HG03521 (cell line): ENCODE results near the gene KLF3.
A peak's percentile ranks its signal among the peaks of the same experiment; 100 is the strongest.

Source experiments
- ATAC-seq: cut with Tn5 transposase; IDR thresholded peaks from one replicate; pipeline ENCODE4 v1.9.1; 2021; ENCODE audit warnings: mild to moderate bottlenecking, moderate library complexity; ENCODE audit not compliant: unreplicated experiment

Gene KLF3

DNA sequence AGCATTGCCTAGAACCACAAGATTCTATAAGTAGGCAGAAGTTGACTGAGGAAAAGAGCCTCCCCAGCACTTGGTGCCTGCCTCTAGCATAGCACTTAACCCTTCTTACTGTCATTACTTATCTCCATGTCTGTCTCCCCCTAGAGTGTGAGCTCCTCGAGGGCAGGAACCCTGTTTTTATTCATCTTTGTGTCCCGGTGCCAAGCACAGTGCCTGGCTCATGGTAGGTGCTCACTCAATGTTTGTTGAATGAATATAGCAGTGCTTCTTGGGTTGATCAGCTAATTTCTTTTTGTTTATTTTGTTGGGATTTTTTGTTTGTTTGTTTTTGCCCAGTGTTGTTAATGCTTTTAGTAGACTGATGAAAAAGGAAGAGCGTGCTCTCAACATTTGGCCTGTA lies 30.3 kb downstream of the KLF3 start:
- ATAC-seq: no peak

DNA sequence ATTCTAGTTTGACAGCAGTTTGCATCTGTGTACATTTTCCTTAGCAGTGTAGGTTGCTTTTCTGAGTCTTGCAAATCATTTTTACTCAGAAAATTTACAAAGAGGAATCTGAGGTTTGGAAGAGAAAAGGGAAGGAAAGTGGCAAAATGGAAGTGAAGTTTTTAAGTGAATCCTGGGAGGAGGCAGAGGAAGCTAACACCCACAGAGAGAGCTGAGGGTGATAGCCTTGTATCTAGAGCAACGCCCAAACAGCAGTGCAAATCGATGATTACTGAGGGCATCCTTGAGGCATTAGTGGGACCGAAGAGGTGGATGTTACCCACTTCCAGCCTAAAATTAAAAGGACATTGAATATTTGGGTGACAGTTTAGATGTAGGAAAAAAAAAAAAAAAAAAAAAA lies 31.8 kb downstream of the KLF3 start:
- ATAC-seq: no peak

DNA sequence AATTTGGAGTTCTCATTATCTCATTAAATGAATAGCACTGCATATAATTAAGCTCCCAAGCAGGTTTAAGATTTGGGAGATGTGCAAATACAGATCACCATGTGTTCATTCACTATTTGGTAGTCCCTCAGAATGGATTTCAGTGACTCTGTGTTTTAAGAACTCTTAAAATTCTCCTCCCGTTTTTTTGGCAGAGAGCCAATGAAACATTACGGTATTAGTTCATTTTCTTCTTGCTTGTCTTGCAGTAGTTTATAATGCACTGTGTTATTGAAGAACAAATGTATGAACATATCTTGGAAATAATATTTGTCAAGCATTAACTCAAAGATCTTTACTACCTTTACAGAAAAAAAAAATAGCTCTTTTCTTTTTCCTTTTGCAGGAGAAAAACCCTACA lies 32.7 kb downstream of the KLF3 start:
- ATAC-seq: no peak

DNA sequence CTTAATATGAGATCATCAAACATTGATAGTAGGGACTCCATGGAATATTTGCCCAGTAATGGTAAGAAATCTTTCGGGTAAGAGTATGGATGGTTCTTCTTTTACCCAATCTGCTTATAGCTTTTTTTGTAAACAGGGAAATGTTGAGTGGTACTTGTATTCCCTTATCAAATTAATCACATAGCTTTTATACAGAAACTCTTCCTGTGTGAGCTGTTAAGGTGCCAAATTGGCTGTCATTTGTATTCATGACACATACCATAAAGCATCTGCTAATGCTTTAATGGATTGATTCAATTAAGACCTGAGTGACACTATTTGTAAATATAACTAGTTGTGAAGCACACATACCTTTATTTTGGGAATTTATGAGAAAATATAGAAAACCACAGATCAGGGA lies 34.2 kb downstream of the KLF3 start:
- ATAC-seq: no peak

DNA sequence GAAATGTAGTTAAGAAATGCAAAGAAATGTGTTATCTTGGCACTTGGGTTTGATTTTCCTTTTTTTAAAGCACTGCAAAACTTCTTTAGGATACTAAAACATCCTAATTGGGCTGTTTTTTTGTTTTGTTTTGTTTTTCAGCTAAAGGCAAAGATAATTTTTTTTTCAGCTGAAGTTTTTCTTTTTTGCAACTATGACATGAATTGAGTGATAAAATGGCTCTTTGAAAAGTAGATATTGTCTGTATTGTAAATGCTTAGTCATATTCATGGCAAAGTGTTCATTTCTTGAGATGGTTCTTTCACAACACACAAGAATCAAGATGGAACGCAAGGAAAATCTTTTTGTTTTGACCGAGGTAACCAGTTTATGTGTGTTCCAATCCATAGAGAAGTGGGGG lies 35.1 kb downstream of the KLF3 start:
- ATAC-seq: no peak

DNA sequence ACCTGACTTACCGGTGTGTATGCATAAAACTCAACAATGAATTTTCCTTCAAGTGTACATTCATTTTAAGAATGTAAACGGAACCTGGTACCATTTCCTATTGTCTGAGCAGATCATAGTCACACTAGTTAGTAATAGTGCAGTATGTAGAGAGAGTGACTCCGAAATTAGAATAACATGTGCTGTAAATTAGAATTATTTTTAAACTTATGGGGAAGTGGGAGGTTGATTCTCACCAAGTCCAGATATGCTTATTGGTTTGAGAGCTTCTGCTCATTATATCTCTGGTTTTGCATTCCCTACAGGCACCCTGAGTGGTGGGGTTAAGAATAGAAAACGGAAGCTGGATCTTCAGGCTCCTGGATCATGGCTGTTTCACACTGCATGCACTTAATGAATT lies 39.6 kb downstream of the KLF3 start:
- ATAC-seq: no peak

DNA sequence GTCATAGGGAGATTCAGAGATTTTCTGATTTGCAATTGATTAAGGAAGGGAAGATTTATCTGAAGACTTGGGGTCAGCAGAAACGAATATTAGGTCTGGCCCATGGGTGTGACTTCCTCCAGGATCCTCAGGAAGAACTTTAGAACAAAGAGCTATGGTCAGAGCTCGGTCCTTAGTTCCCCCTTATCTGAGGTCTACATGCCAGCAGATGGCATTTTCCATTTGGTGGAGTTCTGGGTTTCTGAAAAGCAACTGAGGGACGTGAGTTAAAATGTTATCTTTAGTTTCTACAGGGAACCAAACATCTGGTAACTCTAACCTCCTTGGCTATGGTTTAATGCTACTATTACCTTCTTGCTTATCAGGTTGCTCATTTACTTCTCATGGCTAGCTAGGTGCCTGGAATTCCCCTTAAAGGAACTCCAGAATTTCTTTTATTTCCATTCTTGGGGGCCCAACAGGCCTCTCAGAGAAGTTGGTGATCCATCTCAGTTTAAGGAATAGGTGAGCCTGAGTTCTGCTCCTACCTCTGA lies 40.7 kb downstream of the KLF3 start:
- no peak for ATAC-seq

DNA sequence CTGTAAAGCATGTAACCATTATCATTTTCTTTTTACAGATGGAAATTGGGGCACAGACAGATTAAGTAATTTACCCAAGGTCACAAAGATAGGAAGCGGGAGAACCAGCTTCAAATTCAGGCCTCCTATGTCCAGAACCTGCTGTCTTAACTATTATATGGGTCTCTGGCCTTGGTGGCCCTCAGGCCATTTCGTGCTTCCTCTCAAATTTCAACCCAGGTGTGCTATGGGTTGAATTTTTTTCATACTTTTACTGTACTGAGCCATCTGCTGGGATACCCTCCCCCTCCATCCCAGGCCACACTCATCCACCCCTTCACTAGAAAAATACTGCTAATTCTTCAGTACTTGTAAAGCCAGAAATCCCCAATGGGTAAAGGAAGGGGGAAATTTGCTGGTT lies 42.3 kb downstream of the KLF3 start:
- ATAC-seq: no peak

DNA sequence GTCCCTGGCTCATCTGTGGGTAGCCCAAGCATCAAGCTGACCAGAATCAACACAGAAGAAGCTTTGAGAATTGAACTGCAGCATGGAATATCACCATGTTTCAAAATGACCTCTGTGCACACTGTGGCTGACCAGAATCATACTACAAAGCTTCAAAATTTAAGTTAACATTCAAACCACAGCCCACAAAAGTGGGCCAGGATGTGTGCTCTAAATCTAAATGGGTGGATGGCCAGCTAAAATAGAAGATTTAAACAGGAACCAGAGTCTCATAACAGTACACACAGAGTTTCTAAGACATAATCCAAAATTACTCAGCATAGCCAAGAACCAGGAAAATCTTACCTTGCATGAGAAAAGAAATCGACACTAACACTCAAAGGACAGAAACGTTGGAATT lies 46.1 kb downstream of the KLF3 start:
- ATAC-seq: no peak

DNA sequence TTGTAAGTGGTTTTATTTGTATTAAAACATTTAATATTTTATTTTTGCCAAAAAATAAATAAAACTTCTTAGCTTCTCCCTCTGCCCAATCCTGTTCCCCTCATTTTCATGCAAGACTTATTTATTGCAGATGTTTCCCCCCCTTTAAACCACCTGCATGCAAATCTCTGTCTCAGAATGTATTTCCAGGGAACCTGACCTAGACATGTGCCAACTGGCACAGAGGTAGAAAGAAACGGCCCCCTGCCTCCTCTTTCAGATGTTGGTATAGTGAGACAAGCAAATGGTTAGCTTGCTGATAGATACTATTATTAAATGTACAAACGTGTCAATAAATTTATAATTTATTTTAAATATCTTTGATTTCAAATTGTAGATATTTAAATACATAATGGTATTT lies 47.1 kb downstream of the KLF3 start:
- no peak for ATAC-seq

DNA sequence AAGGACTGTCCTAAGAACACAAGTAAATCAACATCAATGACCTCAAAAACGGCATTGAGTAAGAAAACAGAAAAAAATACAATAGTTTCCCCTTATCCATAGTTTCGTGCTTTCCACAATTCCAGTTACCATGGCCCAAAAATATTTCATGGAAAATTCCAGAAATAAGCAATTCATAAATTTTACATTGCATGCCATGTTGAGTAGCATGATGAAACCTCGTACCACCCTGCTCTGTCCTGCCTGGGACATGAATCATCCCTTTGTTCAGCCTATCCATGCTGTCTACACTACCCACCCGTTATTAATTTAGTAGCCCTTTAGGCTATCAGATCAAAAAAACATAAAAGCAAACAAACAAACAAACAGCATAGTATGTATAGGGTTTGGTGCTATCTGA lies 51.1 kb downstream of the KLF3 start:
- no peak for ATAC-seq

DNA sequence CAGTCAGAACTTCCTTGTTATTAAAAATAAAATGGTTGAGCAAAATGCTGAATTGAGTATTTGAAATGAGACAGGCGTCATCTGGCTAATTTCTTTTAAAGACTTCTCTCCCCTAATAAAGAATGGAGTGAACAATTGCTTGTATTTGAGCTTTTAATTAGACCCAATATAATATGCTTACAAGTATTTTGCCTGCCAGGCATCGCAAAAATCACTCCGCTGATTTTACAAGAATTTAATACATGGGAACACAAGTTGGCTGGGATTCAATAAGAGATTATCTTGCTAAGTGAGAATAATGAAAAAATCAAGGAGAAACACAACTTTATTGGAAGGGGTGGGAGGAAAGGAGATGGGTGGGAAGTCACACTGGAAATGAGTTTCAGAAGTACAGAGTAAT lies 52.3 kb downstream of the KLF3 start:
- no peak for ATAC-seq

DNA sequence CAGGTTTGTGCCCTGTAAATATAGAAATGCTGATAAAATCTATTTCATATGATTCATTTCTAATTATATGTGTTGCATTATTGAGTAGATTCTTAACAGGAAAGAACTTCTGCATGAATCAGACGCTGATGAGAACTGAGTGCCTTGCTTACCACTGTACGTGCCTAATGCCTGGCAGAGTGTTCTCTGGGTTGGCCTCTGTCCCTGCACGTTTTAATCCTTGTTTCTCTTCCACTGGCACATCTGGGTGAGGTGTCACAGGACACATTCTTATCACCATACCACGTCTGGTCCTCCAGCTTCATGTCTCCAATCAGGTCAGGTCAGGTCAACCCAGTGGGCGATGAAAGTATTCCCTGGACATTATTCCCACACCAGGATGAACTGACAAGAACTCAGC lies 53.6 kb downstream of the KLF3 start:
- no peak for ATAC-seq

DNA sequence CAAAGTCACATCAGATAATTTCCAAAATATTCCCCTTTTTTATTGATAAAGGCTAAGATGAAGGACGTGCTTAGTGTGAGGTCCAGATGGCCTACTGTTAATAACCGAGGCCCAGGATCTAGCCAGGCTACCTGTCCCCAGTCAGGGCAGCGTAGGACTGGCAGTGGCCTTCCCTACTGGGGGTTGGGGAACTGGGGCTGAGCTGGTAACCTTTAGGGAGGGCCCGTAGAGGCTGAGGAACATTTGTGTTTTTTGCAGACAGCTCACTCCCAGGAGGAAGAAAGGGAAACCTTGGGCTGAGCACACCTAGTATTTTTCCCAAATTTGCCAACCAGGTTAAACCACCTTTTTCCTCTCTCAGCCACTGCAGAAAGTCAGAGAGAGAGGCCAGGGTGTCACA lies 59.1 kb downstream of the KLF3 start:
- ATAC-seq: no peak

DNA sequence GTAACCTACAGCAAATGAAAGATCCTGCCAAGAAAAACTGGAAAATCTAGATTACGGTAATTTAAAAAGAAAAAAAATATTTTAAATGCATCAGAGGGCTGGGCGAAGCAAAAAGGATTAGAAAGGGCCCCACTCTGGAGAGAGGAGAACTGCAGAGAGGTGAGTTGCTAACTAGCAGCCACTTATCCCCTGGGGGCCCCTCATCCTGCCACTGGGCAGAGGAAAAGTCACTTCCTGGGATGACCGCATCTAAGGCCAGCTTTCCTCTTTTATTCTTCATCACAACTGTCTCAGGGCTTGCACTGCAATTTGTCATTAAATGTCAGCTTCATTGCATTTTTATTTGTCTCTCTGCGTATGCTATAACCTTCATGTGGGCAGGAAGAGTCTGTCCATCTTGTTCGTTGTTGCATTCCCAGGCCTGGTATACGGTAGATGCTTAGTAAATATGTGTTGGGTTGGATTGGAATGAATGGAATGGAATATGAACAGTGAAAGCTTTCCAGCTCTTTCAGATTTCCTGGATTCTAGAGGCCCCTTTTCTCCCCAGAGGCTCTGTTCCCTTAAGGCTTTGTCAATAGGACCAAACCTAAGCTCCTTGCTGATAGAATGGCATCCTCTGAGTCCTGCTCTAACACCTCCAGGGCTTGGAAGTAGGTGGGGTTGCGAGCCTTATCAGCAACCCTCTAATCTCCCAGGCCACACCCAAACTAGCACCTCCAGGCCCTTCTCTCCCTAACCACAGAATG lies 59.9 kb downstream of the KLF3 start:
- no peak for ATAC-seq

DNA sequence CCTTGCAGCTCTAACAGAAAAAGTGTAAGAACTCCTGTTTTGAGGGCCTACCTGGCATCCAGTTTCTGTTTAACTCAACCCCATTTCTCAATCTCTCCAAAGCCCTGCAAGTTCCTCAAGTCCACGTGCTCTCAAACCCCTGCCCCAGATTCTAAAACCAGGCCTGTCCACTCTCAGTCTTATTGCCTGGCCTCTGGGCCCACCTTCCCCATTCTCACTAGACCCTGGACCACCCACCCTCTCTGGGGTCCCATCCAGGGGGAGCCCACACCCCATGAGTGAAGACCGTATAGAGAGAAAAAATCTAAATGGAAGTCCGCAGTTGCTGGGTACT lies 60.4 kb downstream of the KLF3 start:
- ATAC-seq: no peak

DNA sequence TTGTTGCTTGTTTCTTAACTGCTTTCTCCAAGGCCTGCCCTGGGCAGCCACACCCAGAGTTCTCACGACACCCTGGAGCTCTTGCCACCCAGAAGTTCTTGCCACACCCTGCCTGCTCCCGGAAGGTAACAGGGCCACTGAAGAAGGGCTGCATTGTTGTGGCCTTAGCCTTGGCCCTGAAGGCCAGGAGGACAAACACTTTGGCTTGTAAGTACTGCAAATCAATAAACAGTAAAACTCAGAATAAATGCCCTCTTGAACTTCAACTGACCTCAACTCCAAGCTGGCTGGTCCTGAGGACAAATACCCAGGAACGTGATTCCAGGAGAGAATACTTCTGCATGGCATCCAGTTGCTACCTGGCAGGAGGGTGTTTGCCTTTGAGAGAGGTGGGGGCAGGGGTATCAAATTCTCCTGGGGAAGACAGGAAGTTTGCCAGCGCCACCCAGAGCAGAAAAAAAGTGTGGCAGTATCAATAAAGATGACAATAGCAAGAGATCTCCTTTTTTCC lies 64.7 kb downstream of the KLF3 start:
- ATAC-seq: no peak

DNA sequence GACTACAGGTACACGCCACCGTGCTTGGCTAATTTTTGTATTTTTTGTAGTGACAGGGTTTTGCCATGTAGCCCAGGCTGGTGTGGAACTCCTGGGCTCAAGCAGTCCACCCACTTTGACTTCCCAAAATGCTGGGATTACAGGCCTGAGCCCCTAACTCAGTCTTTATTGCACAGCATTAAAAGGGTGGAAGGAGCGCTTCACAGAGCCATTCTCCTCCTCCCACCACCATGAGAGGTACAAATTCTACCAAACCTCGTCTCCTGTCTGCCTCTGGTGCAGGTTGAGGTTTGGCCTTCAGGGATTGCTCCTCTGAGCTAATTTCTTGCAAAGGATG lies 66.5 kb downstream of the KLF3 start:
- no peak for ATAC-seq

DNA sequence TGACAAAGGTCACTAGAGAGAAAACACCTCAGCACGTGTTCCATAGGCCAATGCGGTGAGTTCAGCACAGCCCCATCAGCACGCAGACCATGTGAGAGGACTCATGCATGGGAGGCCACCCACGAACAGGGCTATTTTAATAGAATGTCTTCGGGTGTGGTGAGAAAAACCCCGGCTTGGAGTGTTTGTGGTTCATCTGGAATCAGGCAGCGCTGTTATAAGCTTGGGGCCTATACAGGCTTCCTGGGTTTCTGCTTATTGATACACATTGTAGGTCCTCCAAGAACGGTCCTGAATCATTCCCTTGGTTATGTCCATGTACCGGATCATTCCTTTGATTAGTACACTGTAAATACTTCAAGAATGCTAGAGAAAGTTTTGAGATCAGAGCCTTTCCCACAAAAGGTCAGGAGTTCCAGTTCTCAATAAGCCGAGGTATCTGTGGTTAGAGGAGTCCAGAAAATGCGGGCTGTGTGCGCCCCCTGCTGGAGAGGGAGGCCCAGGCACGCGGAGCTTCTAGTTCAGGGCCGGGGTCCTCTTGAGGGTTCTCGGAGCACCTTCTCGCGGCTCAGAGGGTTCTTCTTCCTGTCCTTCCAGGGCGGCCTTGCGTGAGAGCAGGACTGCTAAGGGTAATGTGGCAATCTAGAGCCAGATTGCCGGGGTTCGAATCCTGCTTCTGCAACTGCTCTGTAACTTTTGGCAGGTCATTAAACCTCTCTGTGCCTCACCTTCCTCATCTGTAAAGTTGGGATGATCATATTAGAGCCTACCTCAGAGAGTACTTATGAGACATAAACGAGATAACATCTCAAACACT lies 67.0 kb downstream of the KLF3 start:
- ATAC-seq: peak; percentile 78

DNA sequence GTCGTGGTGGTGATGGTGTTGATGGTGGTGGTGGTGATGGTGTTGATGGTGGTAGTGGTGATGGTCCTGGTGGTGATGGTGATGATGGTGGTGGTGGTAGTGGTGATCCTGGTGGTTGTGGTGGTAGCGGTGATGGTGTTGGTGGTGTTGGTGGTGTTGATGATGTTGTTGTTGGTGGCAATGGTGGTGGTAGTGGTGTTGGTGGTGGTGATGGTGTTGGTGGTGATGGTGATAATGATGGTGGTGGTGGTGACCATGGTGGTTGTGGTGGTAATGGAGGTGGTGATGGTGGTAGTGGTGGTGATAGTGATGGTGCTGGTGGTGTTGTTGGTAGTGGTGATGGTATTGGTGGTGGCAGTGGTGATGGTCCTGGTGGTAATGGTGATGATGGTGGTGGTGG lies 69.7 kb downstream of the KLF3 start:
- no peak for ATAC-seq

DNA sequence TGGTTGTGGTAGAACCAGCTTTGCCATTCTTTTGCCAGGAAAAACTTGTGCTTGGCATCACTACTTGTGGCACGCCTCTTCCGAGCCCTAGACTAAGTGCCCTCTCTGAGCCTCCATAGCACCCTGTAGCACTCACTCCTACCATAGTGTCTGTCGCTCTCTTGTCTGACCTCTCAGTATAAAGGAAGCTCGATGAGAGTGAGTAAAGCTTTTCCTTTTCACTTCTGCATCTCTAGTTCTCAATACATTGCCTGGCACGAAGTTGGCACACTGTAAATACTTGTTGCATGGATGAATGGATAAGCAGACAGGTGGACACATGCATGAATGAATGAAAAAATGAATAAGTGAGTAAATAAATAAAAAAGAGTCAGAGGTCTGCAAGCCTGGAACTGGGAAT lies 70.4 kb downstream of the KLF3 start:
- ATAC-seq: no peak

DNA sequence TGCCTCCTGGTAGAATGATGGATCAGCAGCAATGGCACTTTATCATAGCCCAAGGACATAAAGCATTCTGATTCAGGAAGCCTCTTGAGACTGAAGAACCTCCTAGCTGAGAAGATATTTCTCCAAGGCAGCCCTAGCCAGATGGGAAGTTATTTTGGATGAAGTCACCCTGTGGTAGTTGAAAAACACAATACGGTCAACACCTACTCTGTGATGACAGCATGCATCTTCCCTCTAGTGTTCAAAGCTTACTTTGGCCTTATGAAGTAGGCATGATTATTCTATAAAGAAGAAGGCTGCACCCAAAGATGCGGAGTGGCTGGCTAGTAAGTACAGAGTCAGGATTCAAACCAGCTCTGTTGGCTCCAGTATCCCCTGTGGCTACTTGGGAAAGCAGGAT lies 70.9 kb downstream of the KLF3 start:
- ATAC-seq: no peak
